A673 (cell line): ENCODE results near the gene CFAP161. TPM values are rescaled to one million over a fixed set of nuclear protein-coding genes. Genes with fewer than 3 reads are reported as not detected.
"Not testable (repeated sequence)": the region's sequence is repeated elsewhere in the genome, so short reads cannot be mapped to it uniquely, and the experiment has no call there.

Source experiments
- BruUV-seq: library from RNA; stranded (reverse); fragments of 400-500 nt; replicated peaks from 2 replicates; lab custom pipeline; 2021; lab: Mats Ljungman, UMichigan
- CTCF ChIA-PET: fragments of 300-600 bp; sonication (Branson Sonifier 250); formaldehyde crosslinking; loops from one replicate; lab custom pipeline; 2022; ENCODE audit warnings: antibody characterized with exemption; lab: Charles Lee
- POLR2A ChIA-PET: fragments of 300-600 bp; sonication (Branson Sonifier 250); formaldehyde crosslinking; loops from one replicate; lab custom pipeline; 2022; ENCODE audit warnings: antibody characterized with exemption; ENCODE audit not compliant: low non-redundant PET; lab: Charles Lee
- DNase-seq: peaks from one replicate; pipeline ENCODE4 v3.0.0-alpha.2; 2015; ENCODE audit warnings: low spot score
- H3K27ac ChIP-seq: fragments of 200-600 bp; sonication (generic); 2 replicates; pipeline ENCODE4 v1.5.1; 2016; ENCODE audit warnings: mixed run types, low read depth, mild to moderate bottlenecking, mixed read lengths, antibody characterized with exemption, low read length; ENCODE audit not compliant: poor library complexity, severe bottlenecking
- H3K27me3 ChIP-seq: fragments of 200-600 bp; sonication (generic); replicated peaks from 2 replicates; pipeline ENCODE4 v1.6.1; 2017; ENCODE audit warnings: mixed run types, low read depth, mild to moderate bottlenecking, mixed read lengths, antibody characterized with exemption, low read length; ENCODE audit not compliant: insufficient read depth, poor library complexity
- H3K36me3 ChIP-seq: fragments of 200-600 bp; sonication (generic); 2 replicates; pipeline ENCODE4 v1.6.1; 2016; ENCODE audit warnings: mixed run types, mild to moderate bottlenecking, mixed read lengths, antibody characterized with exemption, low read length; ENCODE audit not compliant: insufficient read depth, poor library complexity, severe bottlenecking
- H3K4me1 ChIP-seq: fragments of 200-600 bp; sonication (generic); 2 replicates; pipeline ENCODE4 v1.6.1; 2017; ENCODE audit warnings: mixed run types, mild to moderate bottlenecking, mixed read lengths, antibody characterized with exemption, low read length; ENCODE audit not compliant: insufficient read depth, poor library complexity, severe bottlenecking
- H3K4me3 ChIP-seq: fragments of 200-600 bp; sonication (generic); 2 replicates; pipeline ENCODE4 v1.5.1; 2016; ENCODE audit warnings: low read depth, mixed run types, mild to moderate bottlenecking, mixed read lengths, low read length; ENCODE audit not compliant: poor library complexity, severe bottlenecking
- H3K9me3 ChIP-seq: fragments of 200-600 bp; sonication (generic); 2 replicates; pipeline ENCODE4 v1.6.1; 2016; ENCODE audit warnings: mixed run types, low read depth, mild to moderate bottlenecking, mixed read lengths, antibody characterized with exemption, low read length; ENCODE audit not compliant: poor library complexity, severe bottlenecking
- CTCF ChIP-seq: fragments of 300-800, 200-600 bp; sonication (generic); conservative IDR thresholded peaks from 2 replicates; pipeline ENCODE4 v1.5.1; 2017; ENCODE audit warnings: low read depth, mild to moderate bottlenecking, antibody characterized with exemption, low read length, moderate library complexity, mixed read lengths
- EZH2 ChIP-seq: fragments of 200-600 bp; sonication (generic); IDR thresholded peaks from 2 replicates; pipeline ENCODE4 v1.6.1; 2017; ENCODE audit warnings: borderline replicate concordance, low read depth, mild to moderate bottlenecking, mixed read lengths, antibody characterized with exemption, low read length; ENCODE audit not compliant: poor library complexity, severe bottlenecking
- intact Hi-C: fragments of 100-400 bp; cut with micrococcal nuclease; formaldehyde crosslinking; loops from one replicate; pipeline ENCODE4 v1.10.0; 2022; ENCODE audit not compliant: unreplicated experiment
- total RNA-seq: library from RNA; stranded (reverse); gene quantifications from 2 replicates; pipeline ENCODE4 v1.2.3, GENCODE V29; 2021

Gene CFAP161
- total RNA-seq, 1 experiment from 2014 or later, result 2.8 TPM

- CTCF ChIA-PET, result no interaction called here
Measured at GRCh38 chr15:81118361-81118760, 15.7 kb upstream of the CFAP161 start.

GRCh38 chr15:81120069-81120468 is 14.0 kb upstream of the CFAP161 start:
- no peaks in the 10 kb centered on the region for H3K9me3 ChIP-seq
- no peak for DNase-seq
- H3K4me3 ChIP-seq, result no peak overlapping the region
- ChIA-PET POLR2A (no interaction called here), CTCF (no interaction called here)
- no peak for TF ChIP-seq EZH2
- TF ChIP-seq CTCF, result no peak
- BruUV-seq, result no TSS peak
- intact Hi-C loops, result no loop called here
- peaks cover 4% of the 10 kb centered on the region for H3K27me3 ChIP-seq
- no peak overlapping the region for H3K27ac ChIP-seq
- no peaks in the 10 kb centered on the region for H3K36me3 ChIP-seq
- H3K4me1 ChIP-seq, result no peaks in the 10 kb centered on the region

More at GRCh38 chr15:81118361-81118760, 15.7 kb upstream of the CFAP161 start:
- no peak for TF ChIP-seq EZH2
- TF ChIP-seq CTCF, result no peak
- BruUV-seq, result no TSS peak
- H3K36me3 ChIP-seq, result no peaks in the 10 kb centered on the region
- no peak overlapping the region for H3K4me3 ChIP-seq
- no peak overlapping the region for H3K27ac ChIP-seq
- DNase-seq, result no peak
- POLR2A ChIA-PET, result no interaction called here
- no peaks in the 10 kb centered on the region for H3K4me1 ChIP-seq
- H3K27me3 ChIP-seq, result peaks cover 4% of the 10 kb centered on the region
- H3K9me3 ChIP-seq, result no peaks in the 10 kb centered on the region
- intact Hi-C loops, result no loop called here

- no TSS peak for BruUV-seq
- ChIA-PET POLR2A (no interaction called here), CTCF (no interaction called here)
- no peak for DNase-seq
- TF ChIP-seq EZH2 (no peak), CTCF (no peak)
- Histone ChIP-seq H3K4me1 (no peaks in the 10 kb centered on the region), H3K27ac (no peak overlapping the region), H3K4me3 (no peak overlapping the region), H3K36me3 (no peaks in the 10 kb centered on the region), H3K27me3 (peaks cover 7% of the 10 kb centered on the region), H3K9me3 (no peaks in the 10 kb centered on the region)
- intact Hi-C loops, result no loop called here
Measured at GRCh38 chr15:81126892-81127291, 7.2 kb upstream of the CFAP161 start.

- CTCF ChIA-PET, DNase-seq, H3K27me3 ChIP-seq, H3K27ac ChIP-seq, intact Hi-C loops, H3K36me3 ChIP-seq, H3K4me3 ChIP-seq, H3K9me3 ChIP-seq, BruUV-seq, H3K4me1 ChIP-seq, POLR2A ChIA-PET: not testable (repeated sequence)
Measured at GRCh38 chr15:81141478-81141877, 7.4 kb downstream of the CFAP161 start.
